ENCODE results near the gene ALDH6A1.
"Not testable (repeated sequence)": the region's sequence is repeated elsewhere in the genome, so short reads cannot be mapped to it uniquely, and the experiment has no call there.

The ALDH6A1 gene

DNA sequence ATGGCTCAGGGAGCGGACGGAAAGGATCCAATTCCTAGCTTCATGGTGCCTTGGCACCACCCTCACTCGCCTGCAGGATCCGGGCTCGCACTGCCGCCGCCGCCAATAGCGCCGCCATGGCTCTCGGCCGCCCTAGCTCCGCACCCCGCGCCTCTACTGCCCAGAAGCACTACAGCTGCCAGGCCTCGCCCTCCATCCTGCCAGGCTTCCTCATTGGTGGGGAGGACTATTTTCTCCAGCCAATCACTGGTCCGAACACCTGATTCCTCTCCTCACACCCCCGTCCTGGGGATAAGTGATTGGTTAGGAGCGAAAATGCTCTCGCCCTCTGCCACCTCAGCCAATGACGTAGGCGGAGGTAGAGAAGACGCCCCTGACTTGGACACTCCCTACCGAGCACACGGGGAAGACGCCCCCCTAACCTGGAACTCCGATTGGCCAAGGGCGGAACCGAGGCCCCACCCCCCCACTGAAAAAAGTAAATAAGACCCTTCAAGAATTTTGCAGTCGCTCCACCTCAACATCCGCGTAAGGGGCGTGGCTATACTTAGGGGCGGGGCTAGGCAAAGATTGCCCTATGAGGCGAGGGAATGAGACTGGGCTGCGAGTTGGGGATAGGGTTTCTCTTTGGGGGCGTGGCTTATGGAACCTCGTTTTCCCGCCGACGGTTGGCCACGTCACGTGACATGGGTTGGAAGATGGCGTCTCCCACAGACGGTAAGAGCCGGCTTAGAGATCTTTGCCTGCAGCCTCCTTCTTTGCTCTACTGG lies at the start of gene ALDH6A1, which contains the start of gene LIN52:
ALDH6A1 (minus strand) TSS at position 177 of the 770 bp plus-strand sequence; CDS start at position 118, 59 bp downstream.
LIN52 (plus strand) TSS at position 680 of the 770 bp plus-strand sequence; CDS start at position 699, 19 bp downstream.
- DNase-seq = peak; percentile 100

DNA sequence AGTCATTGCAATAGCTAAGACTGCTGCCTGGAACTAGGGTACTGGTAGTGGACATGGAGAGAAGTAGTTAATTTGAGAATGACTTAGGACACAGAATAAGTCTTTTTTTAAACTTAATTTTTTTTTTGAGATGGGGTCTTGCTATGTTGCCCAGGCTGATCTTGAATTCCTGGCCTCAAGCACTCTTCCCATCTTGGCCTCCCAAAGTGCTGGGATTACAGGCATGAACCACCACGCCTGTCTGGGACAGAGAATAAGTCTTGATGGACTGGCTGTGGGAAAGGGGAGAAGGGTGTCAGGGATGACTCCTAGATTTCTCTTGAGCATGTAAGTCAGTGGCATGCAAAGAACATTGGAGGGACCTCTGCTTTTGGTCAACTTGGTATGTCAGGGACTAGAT lies 43.4 kb upstream of the ALDH6A1 start:
- no peak for DNase-seq

GRCh38 chr14:74126315-74127013 lies 42.2 kb upstream of the ALDH6A1 start:
- DNase-seq = no peak

DNA sequence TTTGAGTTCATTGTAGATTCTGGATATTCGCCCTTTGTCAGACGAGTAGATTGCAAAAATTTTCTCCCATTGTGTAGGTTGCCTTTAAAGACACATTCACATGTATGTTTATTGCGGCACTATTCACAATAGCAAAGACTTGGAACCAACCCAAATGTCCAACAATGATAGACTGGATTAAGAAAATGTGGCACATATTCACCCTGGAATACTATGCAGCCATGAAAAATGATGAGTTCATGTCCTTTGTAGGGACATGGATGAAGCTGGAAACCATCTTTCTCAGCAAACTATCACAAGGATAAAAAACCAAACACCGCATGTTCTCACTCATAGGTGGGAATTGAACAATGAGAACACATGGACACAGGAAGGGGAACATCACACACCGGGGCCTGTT lies 41.2 kb upstream of the ALDH6A1 start:
- DNase-seq = not testable (repeated sequence)

DNA sequence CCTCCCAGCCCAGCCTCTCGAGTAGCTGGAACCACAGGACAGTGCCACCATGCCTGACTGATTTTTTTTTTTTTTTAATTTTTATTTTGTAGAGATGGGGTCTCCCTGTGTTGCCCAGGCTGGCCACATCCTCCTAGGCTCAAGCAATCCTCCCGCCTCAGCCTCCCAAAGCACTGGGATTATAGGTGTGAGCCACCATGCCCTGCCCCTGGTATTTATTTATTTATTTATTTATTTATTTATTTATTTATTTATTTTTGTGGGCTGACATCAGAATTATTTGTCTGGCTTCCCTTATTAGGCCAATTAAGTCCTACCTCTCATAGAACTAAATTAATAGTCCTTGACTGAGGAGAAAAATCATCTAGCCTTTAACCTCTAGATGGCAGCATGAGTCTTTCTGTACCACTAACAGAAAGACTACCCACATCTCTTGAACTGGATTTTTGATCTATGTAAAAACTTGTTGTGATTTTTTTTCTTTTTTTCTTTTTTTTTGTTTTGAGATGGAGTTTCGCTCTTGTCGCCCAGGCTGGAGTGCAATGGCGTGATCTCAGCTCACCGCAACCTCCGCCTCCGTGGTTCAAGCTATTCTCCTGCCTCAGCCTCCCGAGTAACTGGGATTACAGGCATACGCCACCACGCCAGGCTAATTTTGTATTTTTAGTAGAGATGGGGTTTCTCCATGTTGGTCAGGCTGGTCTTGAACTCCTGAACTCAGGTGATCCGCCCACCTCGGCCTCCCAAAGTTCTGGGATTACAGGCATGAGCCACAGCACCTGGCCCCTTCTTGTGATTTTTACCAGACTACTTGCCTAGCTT lies 27.4 kb upstream of the ALDH6A1 start:
- not testable (repeated sequence) for DNase-seq

GRCh38 chr14:74109369-74109768 lies 25.1 kb upstream of the ALDH6A1 start:
- no peak for DNase-seq

DNA sequence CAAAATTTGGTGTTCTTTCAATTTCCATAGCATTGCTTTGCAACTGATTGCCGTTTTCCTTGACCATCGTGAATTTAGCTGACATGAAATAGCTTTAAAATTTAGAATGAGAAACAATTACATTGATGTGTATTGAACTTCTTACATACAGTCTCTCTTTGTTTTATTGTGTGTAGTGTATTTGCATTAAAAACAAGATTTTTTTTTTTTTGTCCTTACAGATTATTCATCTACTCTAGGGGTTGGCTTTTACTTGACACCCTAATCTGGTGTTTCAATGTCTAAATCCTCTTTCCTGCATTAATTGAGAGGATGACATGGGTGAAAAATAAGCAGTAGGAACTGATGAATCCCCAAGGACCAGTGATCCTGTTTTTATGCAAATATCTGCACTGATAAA lies 21.1 kb upstream of the ALDH6A1 start:
- no peak for DNase-seq

DNA sequence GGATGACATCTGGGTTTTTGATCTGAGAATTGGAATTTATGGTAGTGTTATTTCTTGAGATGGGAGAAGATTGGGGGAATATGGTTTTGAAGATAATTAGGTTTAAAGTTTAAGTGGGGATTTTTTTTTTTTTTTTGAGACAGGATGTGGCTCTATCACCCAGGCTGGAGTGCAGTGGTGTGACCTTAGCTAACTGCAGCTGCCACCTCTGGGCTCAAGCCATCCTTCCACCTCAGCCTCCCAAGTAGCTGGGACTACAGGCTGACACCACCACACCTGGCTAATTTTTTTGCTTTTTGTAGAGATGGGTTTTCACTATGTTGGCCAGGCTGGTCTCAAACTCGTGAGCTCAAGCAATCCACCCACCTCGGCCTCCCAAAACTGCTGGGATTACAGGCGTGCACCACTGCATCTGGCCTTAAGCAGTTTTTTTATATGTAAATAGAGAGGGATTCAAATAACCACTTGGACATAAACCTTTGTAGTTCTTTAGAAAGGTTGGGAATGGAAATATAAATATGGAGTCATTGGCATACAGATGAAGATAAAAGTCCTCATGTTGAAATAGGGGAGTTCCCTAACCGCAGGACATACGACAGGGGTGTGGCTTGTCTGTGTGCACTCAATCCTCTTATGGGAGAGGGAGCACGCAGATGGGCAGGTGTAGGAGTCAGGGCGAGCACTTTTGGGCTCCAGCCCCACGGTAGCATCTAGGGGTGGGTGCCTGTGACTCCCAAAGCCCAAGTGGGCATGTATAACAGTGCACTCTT lies 5.2 kb upstream of the ALDH6A1 start:
- DNase-seq = peak; percentile 16

DNA sequence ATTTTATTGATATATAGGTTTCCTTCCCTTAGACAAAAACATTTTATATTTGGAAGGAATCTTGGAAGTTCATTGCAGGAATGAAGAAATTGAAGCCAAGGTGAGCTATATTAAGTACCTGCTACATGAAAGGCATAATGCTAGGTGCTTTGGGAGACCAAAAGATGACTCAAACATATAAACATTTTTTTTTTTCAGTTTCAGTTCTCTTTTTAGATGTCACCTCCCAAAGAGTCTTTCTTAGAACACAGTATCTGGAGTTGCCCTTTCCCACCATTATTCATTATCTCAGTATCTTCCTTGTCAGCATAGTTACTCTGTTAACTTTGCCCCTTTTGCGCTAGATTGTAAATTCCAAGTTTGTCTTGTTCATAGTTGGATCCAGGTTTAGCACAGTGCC lies 1.6 kb upstream of the ALDH6A1 start:
- no peak for DNase-seq

DNA sequence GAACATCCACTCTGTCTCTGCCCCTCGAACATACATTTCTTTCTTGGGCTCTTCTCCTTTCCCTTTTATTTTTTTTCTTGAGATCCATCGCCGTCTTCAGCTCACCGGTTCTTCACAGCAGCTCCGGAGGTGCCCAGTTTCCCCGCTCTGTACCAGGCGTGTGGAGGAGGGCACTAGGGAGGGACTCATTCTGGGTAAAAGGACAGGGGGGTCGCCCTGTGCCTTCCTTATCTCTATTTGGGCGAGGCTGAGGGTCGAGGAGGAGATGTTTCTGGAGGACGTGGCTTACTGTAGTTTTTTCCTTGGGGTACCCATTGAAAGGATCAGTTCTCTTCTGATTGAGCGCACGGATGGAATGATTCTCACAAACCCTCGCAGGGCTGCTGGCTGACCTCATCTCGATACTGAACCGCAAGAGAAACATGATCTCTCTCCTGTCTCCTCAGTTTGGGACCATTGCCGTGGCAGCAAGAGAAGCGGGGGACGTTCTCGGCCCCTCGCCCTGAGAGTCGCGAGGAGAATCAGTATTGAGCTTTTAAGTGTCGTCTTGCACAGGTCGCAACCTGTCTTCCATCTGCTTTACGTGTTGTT lies 889 bp upstream of the ALDH6A1 start:
- DNase-seq = no peak

GRCh38 chr14:74083784-74084276 lies 423 bp downstream of the ALDH6A1 start:
- no peak for DNase-seq

- DNase-seq = no peak
Measured at GRCh38 chr14:74083161-74083560, 1.1 kb downstream of the ALDH6A1 start.

GRCh38 chr14:74081491-74081890 lies 2.8 kb downstream of the ALDH6A1 start:
- no peak for DNase-seq

DNA sequence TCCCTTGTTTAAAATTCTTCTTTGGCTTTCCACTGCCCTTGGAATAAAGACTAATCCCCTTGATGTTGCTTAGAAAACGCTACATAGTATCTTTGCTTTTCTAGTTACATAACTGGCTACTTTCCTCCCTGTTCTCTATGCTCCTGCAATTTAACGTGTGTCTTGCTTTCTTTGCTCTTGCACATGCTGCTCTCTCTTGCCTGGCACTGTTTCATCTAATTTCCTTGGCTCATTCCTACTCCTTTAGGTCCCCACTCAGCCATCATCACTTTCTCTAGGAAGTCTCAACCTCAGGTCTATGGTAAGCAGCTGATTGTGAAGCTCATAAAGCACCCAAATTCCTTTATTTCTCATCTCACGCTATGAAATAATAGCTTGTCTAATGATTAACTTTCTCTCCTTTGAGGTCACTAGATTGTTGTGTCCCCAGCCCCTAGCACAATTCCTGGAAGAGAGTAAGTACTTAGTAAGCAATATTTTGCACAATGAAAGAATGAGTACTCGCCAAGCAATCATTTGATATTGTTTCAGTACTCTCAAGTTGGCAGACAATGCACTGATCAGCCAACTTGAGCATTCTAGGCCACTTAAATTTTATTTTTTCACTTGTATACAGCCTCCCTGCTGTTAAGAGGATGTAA lies 3.3 kb downstream of the ALDH6A1 start:
- no peak for DNase-seq

DNA sequence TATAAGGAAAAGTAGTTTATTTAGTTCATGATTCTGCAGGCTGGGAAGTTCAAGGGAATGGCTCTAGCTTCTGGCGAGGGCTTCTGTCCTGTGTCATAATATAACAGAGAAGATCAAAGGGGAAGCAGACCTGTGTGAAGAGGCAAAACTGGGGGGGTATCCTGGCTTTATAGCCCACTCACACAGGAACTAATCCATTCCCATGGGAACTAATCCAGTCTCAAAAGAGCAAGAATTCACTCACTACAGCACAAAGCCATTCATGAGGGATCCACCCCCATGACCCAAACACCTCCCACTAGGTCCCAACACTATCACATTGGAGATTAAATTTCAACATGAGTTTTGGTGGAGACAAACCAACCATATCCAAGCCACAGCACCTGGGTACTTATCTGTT lies 6.9 kb downstream of the ALDH6A1 start:
- no peak for DNase-seq

GRCh38 chr14:74065746-74066575 lies 18.3 kb downstream of the ALDH6A1 start:
- no peak for DNase-seq

GRCh38 chr14:74064883-74065282 lies 19.4 kb downstream of the ALDH6A1 start:
- DNase-seq = no peak

GRCh38 chr14:74064426-74064825 lies 19.8 kb downstream of the ALDH6A1 start:
- DNase-seq = no peak

- no peak for DNase-seq
Measured at GRCh38 chr14:74062809-74063150, 21.5 kb downstream of the ALDH6A1 start.

- DNase-seq = no peak
Measured at GRCh38 chr14:74049876-74050495, 34.3 kb downstream of the ALDH6A1 start.

Measured in NK-92 treated with Interleukin-12 subunit alpha and Interleukin-12 subunit beta, amount 100 ng/mL, for 24 hours (cell line).